Measurements from ENCODE around the gene LPO.

DNA sequence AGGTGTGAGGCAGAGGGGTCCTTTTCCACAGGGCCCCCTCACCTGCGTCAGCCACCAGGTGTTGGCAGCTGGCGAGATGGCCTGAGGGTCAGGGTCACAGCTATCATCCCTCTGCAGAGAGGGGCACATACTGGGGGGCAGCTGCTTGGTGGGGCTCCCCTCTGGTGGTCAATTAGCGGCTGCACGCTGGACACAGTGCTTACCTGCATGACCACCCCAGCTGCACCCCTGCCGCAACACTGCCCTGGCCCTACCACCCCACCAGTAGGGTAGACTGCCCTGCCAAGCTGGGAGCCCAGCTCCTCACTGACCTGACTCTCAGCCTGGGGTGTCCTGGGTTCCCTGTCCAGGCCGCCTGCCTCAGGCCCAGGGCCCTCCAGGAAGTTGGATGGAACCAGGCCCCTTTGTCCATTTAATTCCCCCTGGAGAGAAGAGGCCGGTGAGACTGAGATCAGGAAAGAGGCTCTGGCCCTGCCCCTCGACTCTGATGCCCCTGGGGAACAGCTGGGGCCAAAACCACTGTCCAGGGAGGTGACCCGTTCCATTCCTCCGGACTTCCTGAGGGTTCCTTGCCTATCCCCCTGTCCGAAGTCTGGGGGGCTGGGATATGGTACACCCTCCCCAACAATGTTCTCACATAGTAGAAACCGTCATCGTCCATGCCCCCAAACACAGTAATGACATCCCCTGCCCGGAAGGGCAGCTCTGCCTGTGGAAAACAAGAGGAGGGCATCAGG lies 66.5 kb downstream of the LPO start:
- TF ChIP-seq EZH2 (IDR thresholded peaks at IDR 0.05; ENCODE audit: low read length, unreplicated experiment) (no peak), EZH2phosphoT487 (IDR thresholded peaks at IDR 0.05; ENCODE audit: borderline replicate concordance, low read length) (no peak)
- TF ChIP-seq, protein P1, sequence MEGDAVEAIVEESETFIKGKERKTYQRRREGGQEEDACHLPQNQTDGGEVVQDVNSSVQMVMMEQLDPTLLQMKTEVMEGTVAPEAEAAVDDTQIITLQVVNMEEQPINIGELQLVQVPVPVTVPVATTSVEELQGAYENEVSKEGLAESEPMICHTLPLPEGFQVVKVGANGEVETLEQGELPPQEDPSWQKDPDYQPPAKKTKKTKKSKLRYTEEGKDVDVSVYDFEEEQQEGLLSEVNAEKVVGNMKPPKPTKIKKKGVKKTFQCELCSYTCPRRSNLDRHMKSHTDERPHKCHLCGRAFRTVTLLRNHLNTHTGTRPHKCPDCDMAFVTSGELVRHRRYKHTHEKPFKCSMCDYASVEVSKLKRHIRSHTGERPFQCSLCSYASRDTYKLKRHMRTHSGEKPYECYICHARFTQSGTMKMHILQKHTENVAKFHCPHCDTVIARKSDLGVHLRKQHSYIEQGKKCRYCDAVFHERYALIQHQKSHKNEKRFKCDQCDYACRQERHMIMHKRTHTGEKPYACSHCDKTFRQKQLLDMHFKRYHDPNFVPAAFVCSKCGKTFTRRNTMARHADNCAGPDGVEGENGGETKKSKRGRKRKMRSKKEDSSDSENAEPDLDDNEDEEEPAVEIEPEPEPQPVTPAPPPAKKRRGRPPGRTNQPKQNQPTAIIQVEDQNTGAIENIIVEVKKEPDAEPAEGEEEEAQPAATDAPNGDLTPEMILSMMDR (conservative IDR thresholded peaks at IDR 0.05; ENCODE audit: low read depth, low read length) = no peak

Data from PC-3 (cell line).